ENCODE measurements around the gene P3H3.

- TF ChIP-seq CTCF (conservative IDR thresholded peaks at IDR 0.05 in 1 of 2, IDR thresholded peaks at IDR 0.05 in 1 of 2; ENCODE audit: extremely low read depth in 1 of 2, insufficient read depth in 1 of 2, low read depth in 1 of 2, low read length in 2 of 2) = no peak
- no peak for TF ChIP-seq EZH2 (IDR thresholded peaks at IDR 0.05; ENCODE audit: borderline replicate concordance, low read length)
Observed at GRCh38 chr12:6817662-6818157, 10.5 kb upstream of the P3H3 start.
